HEK293 (cell line): Measurements from ENCODE around the gene METTL26.
A peak's percentile ranks its signal among the peaks of the same experiment; 100 is the strongest.

Source experiments
- GLIS2 ChIP-seq: fragments of 450-650 bp; formaldehyde crosslinking; IDR thresholded peaks from 2 replicates; pipeline ENCODE4 v1.5.1; 2016; ENCODE audit warnings: missing biosample characterization, missing genetic modification characterization
- HOXA7 ChIP-seq: sonication (generic); formaldehyde crosslinking; IDR thresholded peaks from 2 replicates; pipeline ENCODE4 v1.8.1; 2022; ENCODE audit warnings: missing genetic modification reagents, borderline replicate concordance
- MEIS1 ChIP-seq: sonication (generic); formaldehyde crosslinking; IDR thresholded peaks from 2 replicates; pipeline ENCODE4 v1.8.1; 2022; ENCODE audit warnings: missing genetic modification reagents, mild to moderate bottlenecking, borderline replicate concordance
- OSR2 ChIP-seq: fragments of 450-650 bp; formaldehyde crosslinking; IDR thresholded peaks from 2 replicates; pipeline ENCODE4 v1.5.1; 2016; ENCODE audit warnings: missing biosample characterization, missing genetic modification characterization
- REPIN1 ChIP-seq: fragments of 450-650 bp; formaldehyde crosslinking; IDR thresholded peaks from 2 replicates; pipeline ENCODE4 v1.5.1; 2017; ENCODE audit warnings: missing biosample characterization, missing genetic modification characterization, low read depth
- SP2 ChIP-seq: fragments of 450-650 bp; formaldehyde crosslinking; IDR thresholded peaks from 2 replicates; pipeline ENCODE4 v1.5.1; 2016; ENCODE audit warnings: missing biosample characterization, missing genetic modification characterization
- ZBTB17 ChIP-seq: fragments of 450-650 bp; formaldehyde crosslinking; IDR thresholded peaks from 2 replicates; pipeline ENCODE4 v1.5.1; 2016; ENCODE audit warnings: missing biosample characterization, missing genetic modification characterization
- ZFHX2 ChIP-seq: fragments of 450-650 bp; formaldehyde crosslinking; conservative IDR thresholded peaks from 2 replicates; pipeline ENCODE4 v1.5.1; 2016; ENCODE audit warnings: missing biosample characterization, missing genetic modification characterization
- ZFP41 ChIP-seq: fragments of 450-650 bp; formaldehyde crosslinking; IDR thresholded peaks from 2 replicates; pipeline ENCODE4 v1.5.1; 2016; ENCODE audit warnings: missing biosample characterization, missing genetic modification characterization, borderline replicate concordance
- ZNF10 ChIP-seq: fragments of 450-650 bp; formaldehyde crosslinking; IDR thresholded peaks from 2 replicates; pipeline ENCODE4 v1.5.1; 2017; ENCODE audit warnings: missing biosample characterization, missing genetic modification characterization
- ZNF223 ChIP-seq: fragments of 450-650 bp; formaldehyde crosslinking; IDR thresholded peaks from 2 replicates; pipeline ENCODE4 v1.5.1; 2016; ENCODE audit warnings: missing biosample characterization, missing genetic modification characterization
- ZNF239 ChIP-seq: fragments of 450-650 bp; formaldehyde crosslinking; IDR thresholded peaks from 2 replicates; pipeline ENCODE4 v1.5.1; 2016; ENCODE audit warnings: missing biosample characterization, missing genetic modification characterization
- ZNF354C ChIP-seq: fragments of 450-650 bp; formaldehyde crosslinking; IDR thresholded peaks from 2 replicates; pipeline ENCODE4 v1.5.1; 2016; ENCODE audit warnings: missing biosample characterization, missing genetic modification characterization, low read depth, borderline replicate concordance
- ZNF37A ChIP-seq: fragments of 450-650 bp; IDR thresholded peaks from 2 replicates; pipeline ENCODE4 v1.5.1; 2018; ENCODE audit warnings: missing biosample characterization, missing genetic modification characterization
- ZNF514 ChIP-seq: fragments of 450-650 bp; formaldehyde crosslinking; IDR thresholded peaks from 2 replicates; pipeline ENCODE4 v1.5.1; 2016; ENCODE audit warnings: missing biosample characterization, missing genetic modification characterization
- ZNF521 ChIP-seq: fragments of 450-650 bp; formaldehyde crosslinking; IDR thresholded peaks from 2 replicates; pipeline ENCODE4 v1.5.1; 2017; ENCODE audit warnings: missing biosample characterization, mild to moderate bottlenecking, missing genetic modification characterization
- ZNF530 ChIP-seq: fragments of 450-650 bp; formaldehyde crosslinking; IDR thresholded peaks from 2 replicates; pipeline ENCODE4 v1.5.1; 2016; ENCODE audit warnings: low read depth, missing biosample characterization, missing genetic modification characterization
- ZNF548 ChIP-seq: fragments of 450-650 bp; formaldehyde crosslinking; IDR thresholded peaks from 2 replicates; pipeline ENCODE4 v1.5.1; 2016; ENCODE audit warnings: missing biosample characterization, missing genetic modification characterization
- ZNF555 ChIP-seq: fragments of 450-650 bp; formaldehyde crosslinking; conservative IDR thresholded peaks from 2 replicates; pipeline ENCODE4 v1.5.1; 2017; ENCODE audit warnings: missing biosample characterization, mild to moderate bottlenecking, missing genetic modification characterization, inconsistent platforms
- ZNF596 ChIP-seq: fragments of 450-650 bp; IDR thresholded peaks from 2 replicates; pipeline ENCODE4 v1.5.0; 2018; ENCODE audit warnings: missing biosample characterization, mild to moderate bottlenecking, missing genetic modification characterization, moderate library complexity
- ZNF624 ChIP-seq: fragments of 450-650 bp; formaldehyde crosslinking; IDR thresholded peaks from 2 replicates; pipeline ENCODE4 v1.5.1; 2017; ENCODE audit warnings: missing biosample characterization, missing genetic modification characterization
- ZNF629 ChIP-seq: fragments of 450-650 bp; formaldehyde crosslinking; IDR thresholded peaks from 2 replicates; pipeline ENCODE4 v1.5.1; 2017; ENCODE audit warnings: missing biosample characterization, missing genetic modification characterization
- ZNF701 ChIP-seq: fragments of 450-650 bp; formaldehyde crosslinking; IDR thresholded peaks from 2 replicates; pipeline ENCODE4 v1.5.1; 2016; ENCODE audit warnings: missing biosample characterization, missing genetic modification characterization
- ZNF785 ChIP-seq: fragments of 450-650 bp; formaldehyde crosslinking; IDR thresholded peaks from 2 replicates; pipeline ENCODE4 v1.5.1; 2016; ENCODE audit warnings: missing biosample characterization, missing genetic modification characterization
- ZNF792 ChIP-seq: fragments of 450-650 bp; formaldehyde crosslinking; IDR thresholded peaks from 2 replicates; pipeline ENCODE4 v1.5.1; 2016; ENCODE audit warnings: missing biosample characterization, missing genetic modification characterization
- ZNF837 ChIP-seq: fragments of 450-650 bp; formaldehyde crosslinking; IDR thresholded peaks from 2 replicates; pipeline ENCODE4 v1.5.1; 2016; ENCODE audit warnings: missing biosample characterization, missing genetic modification characterization
- ZXDB ChIP-seq: fragments of 450-650 bp; formaldehyde crosslinking; IDR thresholded peaks from 2 replicates; pipeline ENCODE4 v1.5.1; 2016; ENCODE audit warnings: missing biosample characterization, missing genetic modification characterization
- TF ChIP-seq, protein P1 (sequence below): fragments of 450-650 bp; formaldehyde crosslinking; IDR thresholded peaks from 2 replicates; pipeline ENCODE4 v1.5.1; 2016; ENCODE audit warnings: missing biosample characterization, missing genetic modification characterization
- TF ChIP-seq, protein P2 (sequence below): fragments of 450-650 bp; formaldehyde crosslinking; IDR thresholded peaks from 2 replicates; pipeline ENCODE4 v1.5.1; 2016; ENCODE audit warnings: missing biosample characterization, missing genetic modification characterization
- TF ChIP-seq, protein P3 (sequence below): fragments of 450-650 bp; IDR thresholded peaks from 2 replicates; pipeline ENCODE4 v1.5.1; 2018; ENCODE audit warnings: missing biosample characterization, mild to moderate bottlenecking, missing genetic modification characterization
- TF ChIP-seq, protein P4 (sequence below): fragments of 450-650 bp; formaldehyde crosslinking; IDR thresholded peaks from 2 replicates; pipeline ENCODE4 v1.5.1; 2016; ENCODE audit warnings: missing biosample characterization, missing genetic modification characterization
- TF ChIP-seq, protein P5 (sequence below): fragments of 450-650 bp; formaldehyde crosslinking; IDR thresholded peaks from 2 replicates; pipeline ENCODE4; 2016; ENCODE audit warnings: missing biosample characterization, missing genetic modification characterization

METTL26 gene

DNA sequence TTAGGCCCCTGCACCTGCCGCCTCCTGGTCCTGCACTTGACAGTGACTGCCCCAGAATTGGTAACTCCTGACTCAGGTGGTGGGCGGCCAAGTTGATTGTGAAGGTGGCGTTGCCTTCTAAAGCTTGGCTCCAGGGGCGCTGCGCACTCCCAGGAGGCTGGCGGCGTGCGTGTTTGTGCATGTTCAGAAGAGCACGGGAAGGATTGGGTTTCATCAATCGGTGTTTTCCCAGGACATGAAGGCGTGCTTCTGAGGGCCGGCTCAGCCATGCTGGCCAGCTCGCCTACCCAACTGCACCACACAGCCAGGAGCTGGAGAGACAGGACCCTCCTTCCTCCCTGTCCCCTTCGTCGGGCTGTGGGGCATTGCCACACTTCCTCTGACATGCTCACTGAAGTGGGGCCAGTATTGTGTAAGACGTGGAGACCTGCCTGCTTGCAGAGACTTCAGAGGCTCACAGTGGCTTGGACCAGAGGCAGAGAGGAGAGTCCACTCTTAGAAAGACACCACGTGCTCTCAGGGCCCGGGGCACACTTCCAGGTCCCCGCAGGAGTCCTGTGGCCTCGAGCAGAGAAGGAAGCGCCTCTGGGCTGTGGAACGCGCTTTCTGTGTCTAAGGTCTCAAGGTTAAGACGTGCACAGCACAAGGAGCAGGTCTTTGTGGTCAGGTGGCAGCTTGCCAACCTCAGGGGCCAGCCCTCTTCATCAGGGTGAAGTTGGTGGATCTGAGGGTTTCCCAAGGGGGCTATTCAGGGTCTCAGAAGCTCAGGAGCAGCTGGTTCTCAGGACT, 43.4 kb downstream of the METTL26 start (continued):
- TF ChIP-seq, protein P1, sequence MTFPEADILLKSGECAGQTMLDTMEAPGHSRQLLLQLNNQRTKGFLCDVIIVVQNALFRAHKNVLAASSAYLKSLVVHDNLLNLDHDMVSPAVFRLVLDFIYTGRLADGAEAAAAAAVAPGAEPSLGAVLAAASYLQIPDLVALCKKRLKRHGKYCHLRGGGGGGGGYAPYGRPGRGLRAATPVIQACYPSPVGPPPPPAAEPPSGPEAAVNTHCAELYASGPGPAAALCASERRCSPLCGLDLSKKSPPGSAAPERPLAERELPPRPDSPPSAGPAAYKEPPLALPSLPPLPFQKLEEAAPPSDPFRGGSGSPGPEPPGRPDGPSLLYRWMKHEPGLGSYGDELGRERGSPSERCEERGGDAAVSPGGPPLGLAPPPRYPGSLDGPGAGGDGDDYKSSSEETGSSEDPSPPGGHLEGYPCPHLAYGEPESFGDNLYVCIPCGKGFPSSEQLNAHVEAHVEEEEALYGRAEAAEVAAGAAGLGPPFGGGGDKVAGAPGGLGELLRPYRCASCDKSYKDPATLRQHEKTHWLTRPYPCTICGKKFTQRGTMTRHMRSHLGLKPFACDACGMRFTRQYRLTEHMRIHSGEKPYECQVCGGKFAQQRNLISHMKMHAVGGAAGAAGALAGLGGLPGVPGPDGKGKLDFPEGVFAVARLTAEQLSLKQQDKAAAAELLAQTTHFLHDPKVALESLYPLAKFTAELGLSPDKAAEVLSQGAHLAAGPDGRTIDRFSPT (tag by site-specific recombination): peak; percentile 85; the same call in 1 of the 2 replicates
- TF ChIP-seq ZNF530 (tag by site-specific recombination) (no peak), ZNF548 (tag by site-specific recombination) (no peak), ZNF514 (tag by site-specific recombination) (no peak), ZNF785 (no peak), ZNF792 (tag by site-specific recombination) (no peak), ZNF701 (no peak), REPIN1 (tag by site-specific recombination) (no peak), OSR2 (tag by site-specific recombination) (0 out of 2 replicates have a peak, but pooled peaks have one; percentile 5), ZNF223 (tag by site-specific recombination) (no peak), ZXDB (tag by site-specific recombination) (peak; percentile 82), ZNF596 (tag by site-specific recombination) (no peak), SP2 (tag by site-specific recombination) (peak; percentile 50; the same call in 1 of the 2 replicates), ZNF37A (no peak), ZNF354C (no peak), ZNF629 (tag by site-specific recombination) (peak; percentile 43), HOXA7 (CRISPR knock-in tag) (no peak), ZFHX2 (tag by site-specific recombination) (peak; percentile 90), ZNF239 (tag by site-specific recombination) (no peak), ZNF521 (tag by site-specific recombination) (no peak), ZNF837 (no peak), ZBTB17 (tag by site-specific recombination) (peak; percentile 82), ZFP41 (tag by site-specific recombination) (no peak), ZNF624 (tag by site-specific recombination) (no peak), GLIS2 (tag by site-specific recombination) (no peak; the same call in 1 of the 2 replicates), MEIS1 (CRISPR knock-in tag) (no peak), ZNF555 (tag by site-specific recombination) (no peak), ZNF10 (tag by site-specific recombination) (peak; percentile 85)
- TF ChIP-seq, protein P2, sequence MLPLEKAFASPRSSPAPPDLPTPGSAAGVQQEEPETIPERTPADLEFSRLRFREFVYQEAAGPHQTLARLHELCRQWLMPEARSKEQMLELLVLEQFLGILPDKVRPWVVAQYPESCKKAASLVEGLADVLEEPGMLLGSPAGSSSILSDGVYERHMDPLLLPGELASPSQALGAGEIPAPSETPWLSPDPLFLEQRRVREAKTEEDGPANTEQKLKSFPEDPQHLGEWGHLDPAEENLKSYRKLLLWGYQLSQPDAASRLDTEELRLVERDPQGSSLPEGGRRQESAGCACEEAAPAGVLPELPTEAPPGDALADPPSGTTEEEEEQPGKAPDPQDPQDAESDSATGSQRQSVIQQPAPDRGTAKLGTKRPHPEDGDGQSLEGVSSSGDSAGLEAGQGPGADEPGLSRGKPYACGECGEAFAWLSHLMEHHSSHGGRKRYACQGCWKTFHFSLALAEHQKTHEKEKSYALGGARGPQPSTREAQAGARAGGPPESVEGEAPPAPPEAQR (tag by site-specific recombination): no peak
- TF ChIP-seq, protein P3, sequence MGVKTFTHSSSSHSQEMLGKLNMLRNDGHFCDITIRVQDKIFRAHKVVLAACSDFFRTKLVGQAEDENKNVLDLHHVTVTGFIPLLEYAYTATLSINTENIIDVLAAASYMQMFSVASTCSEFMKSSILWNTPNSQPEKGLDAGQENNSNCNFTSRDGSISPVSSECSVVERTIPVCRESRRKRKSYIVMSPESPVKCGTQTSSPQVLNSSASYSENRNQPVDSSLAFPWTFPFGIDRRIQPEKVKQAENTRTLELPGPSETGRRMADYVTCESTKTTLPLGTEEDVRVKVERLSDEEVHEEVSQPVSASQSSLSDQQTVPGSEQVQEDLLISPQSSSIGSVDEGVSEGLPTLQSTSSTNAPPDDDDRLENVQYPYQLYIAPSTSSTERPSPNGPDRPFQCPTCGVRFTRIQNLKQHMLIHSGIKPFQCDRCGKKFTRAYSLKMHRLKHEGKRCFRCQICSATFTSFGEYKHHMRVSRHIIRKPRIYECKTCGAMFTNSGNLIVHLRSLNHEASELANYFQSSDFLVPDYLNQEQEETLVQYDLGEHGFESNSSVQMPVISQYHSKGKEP (tag by site-specific recombination): no peak
- TF ChIP-seq, protein P4, sequence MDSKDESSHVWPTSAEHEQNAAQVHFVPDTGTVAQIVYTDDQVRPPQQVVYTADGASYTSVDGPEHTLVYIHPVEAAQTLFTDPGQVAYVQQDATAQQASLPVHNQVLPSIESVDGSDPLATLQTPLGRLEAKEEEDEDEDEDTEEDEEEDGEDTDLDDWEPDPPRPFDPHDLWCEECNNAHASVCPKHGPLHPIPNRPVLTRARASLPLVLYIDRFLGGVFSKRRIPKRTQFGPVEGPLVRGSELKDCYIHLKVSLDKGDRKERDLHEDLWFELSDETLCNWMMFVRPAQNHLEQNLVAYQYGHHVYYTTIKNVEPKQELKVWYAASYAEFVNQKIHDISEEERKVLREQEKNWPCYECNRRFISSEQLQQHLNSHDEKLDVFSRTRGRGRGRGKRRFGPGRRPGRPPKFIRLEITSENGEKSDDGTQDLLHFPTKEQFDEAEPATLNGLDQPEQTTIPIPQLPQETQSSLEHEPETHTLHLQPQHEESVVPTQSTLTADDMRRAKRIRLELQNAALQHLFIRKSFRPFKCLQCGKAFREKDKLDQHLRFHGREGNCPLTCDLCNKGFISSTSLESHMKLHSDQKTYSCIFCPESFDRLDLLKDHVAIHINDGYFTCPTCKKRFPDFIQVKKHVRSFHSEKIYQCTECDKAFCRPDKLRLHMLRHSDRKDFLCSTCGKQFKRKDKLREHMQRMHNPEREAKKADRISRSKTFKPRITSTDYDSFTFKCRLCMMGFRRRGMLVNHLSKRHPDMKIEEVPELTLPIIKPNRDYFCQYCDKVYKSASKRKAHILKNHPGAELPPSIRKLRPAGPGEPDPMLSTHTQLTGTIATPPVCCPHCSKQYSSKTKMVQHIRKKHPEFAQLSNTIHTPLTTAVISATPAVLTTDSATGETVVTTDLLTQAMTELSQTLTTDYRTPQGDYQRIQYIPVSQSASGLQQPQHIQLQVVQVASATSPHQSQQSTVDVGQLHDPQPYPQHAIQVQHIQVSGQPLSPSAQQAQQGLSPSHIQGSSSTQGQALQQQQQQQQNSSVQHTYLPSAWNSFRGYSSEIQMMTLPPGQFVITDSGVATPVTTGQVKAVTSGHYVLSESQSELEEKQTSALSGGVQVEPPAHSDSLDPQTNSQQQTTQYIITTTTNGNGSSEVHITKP (tag by site-specific recombination): no peak
- TF ChIP-seq, protein P5, sequence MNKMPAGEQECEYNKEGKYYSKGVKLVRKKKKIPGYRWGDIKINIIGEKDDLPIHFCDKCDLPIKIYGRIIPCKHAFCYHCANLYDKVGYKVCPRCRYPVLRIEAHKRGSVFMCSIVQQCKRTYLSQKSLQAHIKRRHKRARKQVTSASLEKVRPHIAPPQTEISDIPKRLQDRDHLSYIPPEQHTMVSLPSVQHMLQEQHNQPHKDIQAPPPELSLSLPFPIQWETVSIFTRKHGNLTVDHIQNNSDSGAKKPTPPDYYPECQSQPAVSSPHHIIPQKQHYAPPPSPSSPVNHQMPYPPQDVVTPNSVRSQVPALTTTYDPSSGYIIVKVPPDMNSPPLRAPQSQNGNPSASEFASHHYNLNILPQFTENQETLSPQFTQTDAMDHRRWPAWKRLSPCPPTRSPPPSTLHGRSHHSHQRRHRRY: no peak
